SKM-1 treated with dmso at 0.1 percent for 144 hours (cell line): ENCODE results near the gene CEP43.

Experiments
- DNase-seq: peaks from one replicate; lab custom pipeline; 2025; ENCODE audit not compliant: unreplicated experiment; lab: John Stamatoyannopoulos, UW

CEP43 gene

DNA sequence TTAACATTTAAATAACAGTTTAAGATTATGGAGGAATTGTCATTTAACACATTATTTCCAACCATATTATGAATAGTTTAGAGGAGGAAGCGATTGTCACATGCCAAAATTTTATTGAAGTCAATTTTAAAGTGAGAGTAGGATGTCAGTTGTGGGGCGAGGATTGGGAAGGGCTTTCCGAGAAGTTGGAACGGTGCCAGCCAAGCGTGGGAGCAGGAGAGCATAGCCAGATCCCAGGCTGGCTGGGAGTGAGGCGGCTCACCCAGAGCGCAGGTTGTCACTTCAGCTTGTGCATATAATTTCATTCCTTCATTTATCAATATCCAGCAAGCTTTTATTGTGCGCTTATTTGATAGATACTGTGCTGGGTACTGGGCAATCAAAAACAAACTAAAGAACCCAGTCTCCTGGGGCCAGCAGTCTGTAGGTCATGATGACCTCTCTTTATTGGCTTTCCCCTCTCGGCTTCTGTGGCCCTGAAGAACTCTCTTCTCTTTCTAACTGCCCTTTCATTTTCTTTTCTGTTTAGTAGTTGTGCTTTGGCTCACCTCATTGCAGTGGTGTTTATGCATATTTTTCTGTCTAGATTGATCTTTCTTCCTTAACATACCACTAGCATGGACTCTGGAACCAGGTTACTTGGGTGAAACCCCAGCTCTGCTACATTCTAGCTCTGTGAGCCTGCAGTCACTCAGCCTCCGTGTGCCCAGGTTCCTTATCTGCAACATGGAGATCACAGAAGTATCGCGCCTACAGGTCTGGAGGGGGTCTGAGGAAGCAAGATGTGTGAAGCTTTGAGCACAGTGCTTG is 6.4 kb downstream of the CEP43 start:
- DNase-seq = no peak

DNA sequence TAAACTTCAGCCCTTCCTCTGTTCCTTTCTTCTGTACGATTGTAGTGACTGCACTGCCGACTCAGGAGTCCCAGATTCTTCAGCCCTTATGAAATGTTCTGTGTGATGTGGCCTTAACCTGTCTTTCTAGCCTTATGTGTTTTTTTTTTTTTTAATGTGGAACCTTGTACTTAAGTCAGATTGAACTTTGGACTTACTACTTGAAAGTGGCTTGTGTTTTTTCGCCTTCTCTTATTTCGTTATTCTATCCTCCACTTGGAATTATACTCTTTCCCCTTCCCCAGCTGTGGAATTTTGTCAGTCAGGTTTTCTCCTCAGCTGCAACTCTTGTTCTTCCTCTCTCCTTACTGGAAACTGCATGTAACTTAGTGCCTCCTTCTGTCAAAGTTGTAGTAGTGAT is 8.8 kb downstream of the CEP43 start:
- DNase-seq = no peak

DNA sequence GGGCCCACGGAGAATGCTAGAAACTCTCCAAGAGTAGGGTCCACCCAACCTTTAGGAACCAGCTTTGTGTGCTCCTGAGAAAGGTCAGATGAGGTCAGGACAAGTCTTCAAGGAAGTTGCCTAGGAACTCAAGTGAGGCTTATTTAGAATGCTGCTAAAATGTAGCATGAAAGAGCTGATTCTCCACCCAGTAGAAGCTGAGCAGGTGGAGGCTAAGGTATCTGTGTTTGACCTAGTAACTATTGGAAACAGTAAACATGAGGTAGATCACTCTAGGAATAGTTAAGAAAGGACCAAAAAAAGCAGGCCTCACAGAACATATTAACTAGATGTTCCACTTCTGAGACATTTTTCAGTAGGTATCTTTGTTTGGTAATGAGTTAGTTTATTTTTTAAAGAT is 13.9 kb downstream of the CEP43 start:
- DNase-seq = no peak

DNA sequence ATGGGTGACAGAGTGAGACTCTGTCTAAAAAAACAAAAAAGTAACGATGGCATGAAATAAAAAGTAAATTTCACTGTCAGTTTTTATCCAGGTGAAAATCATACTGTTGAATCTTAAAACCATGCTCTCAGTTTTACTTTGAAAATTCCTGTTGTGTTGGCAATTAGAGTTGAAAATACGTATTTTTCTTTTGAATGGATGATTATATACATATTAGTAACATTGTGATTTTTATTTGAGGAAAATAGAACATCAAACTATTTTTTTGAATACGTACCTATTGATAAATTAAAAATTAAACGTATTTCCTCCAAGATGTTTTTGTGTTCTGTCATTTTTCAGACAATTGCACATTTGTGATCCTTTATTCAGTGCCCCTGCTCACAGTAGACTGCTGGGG is 14.7 kb downstream of the CEP43 start:
- no peak for DNase-seq

DNA sequence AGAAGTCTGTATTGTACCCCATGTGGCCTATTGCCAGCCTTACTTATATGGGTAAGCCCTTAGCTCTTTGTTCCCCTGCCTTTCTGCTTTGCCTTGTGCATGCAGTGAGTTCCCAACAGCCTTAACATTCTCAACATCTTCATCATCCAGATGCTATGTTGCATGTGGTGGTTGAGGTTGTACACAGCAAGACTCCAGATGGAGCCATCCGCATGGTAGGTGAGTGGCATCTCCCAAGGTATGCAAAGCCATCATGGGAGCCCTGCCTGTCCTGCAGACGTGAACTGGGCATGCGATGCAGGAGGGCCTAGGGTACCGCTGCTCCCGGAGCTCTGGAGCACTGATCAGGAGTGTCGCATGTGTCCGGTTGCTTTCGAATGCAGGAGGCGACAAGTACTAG is 16.1 kb downstream of the CEP43 start:
- DNase-seq = no peak

DNA sequence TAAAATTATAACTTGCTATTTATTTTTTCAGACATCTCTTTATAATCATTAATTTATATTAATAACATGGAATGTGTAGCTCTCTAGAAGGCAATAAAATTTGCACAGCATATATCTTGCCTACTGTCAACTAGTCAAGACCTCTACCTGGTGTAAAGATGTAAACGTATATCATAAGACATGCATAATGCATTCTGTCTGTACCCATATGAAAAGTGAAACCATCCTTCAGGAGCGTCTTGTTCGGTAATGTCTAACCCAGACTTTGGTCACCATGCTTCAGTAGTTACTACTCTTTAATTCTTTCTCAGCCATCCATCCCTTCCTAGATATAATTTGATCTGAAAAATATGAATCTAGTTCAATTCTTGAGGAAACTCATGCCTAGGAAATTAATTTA is 21.0 kb downstream of the CEP43 start:
- no peak for DNase-seq

DNA sequence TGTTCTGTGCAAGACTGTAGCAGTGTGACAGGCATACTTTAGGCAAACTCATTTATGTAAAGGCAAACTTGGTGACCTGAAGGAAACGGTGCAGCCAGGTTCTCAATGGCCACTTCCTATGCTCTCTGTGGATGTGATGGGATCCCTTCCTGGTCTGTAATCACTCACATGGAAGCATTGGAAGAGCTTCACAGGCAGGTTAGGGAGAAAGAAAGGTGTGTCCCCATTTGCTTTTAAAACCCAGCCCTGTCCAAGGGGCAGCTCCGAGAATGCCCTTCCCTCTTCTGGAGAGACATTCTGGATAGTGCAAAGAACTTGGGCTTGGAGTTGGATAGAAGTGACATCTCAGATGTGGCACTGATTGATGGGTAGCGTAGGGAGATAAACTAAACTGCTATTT is 28.1 kb downstream of the CEP43 start:
- DNase-seq = no peak

DNA sequence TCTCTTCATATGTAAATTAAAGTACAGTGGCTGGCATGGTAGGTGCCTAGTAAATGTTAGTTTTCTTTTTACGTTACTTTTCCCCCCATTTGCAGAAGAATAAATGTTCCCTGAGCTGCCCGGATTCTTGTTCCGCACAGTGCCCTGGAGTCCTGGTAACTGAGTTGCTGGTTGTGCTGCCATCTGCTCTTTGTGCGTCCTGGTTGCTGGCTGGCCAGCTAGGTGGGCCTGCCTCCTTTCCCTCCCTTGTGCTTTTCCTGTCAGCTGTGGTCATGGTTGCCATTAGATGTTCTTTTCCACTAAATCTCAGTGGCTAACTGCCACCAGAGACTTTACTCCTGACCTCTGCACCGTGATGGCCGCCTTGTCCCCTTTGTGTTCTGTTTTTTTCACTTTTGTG is 28.6 kb downstream of the CEP43 start:
- no peak for DNase-seq

DNA sequence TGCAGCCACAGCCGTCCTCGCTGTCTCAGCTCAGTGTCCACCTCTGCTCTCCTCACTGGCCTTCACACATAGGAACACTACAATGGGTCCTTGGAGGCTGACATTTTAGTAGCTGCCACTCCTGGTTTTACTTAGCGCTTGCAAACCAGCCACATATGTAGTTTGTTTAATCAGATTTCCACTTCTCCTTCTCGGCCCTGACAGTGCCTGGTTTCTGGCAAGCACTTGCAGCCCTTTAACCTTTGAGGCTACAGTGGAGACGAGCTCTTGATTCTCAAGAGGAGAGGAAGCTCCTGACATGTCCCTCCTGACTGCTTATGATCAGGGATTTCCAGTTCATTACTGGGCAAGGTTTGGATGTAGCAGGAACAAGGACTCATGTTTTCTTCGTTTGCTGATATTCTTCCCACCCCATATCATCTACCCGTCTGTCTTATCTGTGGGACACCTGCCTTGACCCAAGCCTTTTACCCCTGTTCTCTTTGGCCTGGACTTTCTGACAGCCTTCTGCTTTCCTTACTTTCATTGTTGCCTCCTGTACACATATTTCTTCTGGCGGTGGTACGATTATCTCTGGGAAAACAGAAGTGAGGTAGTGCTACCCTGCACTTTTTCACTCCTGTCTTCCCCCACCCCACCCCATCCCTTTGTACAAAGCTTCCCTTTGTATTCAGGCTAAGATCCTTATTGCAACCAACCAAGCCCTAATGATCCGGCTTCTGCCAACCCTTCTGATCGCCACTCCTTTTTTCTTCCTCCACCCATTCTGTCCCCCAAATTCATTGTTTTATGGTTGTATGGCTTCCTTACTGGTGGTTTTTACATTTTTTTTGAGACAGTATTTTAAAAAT is 31.2 kb downstream of the CEP43 start:
- DNase-seq = no peak

DNA sequence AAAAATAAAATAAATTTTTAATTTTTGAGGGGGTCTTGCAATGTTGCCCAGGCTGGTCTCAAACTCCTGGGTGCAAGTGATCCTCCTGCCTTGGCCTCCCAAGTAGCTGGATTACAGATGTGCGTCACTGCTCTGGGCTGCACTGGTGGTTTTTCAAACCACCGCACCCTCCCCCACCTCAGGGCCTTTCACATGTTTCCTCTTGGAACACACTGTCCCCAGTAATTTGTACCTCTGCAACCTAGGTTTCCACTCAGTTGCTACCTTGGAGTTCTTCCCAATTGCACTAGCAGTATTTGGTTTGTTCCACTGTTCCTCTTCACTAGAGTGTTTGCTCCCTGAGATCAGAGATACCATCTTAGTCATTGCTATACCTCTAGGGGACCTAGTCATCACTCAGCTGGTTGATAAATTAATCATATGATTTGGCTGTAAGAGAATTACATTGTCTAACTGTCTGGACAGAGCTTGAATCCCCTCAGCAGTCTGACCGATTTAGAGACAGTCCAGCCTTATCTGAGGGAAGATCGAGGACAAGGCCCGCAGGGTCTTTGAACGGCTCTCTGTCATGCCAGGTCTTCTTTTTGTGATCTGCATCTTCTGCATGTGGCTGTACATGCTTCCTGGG is 32.0 kb downstream of the CEP43 start:
- DNase-seq = no peak

DNA sequence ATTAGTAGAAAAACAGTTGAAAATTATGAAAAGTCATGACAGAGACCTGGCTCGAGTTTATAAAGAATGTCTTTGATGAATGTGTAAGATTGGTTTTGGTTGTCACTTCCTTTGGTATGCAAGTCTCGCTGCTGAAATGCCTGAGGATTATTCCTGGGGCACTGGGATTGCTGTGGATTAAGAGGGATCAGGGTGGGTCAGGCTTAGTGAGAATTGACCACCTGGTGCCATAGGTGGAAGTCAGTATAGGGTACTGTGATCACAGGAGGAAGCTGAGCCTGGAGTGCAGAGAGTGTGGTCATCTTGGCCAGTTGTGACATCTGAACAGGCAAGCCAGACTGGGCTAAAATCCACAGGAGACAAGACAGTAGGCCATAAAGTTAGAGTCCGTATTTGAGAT is 34.9 kb downstream of the CEP43 start:
- DNase-seq = no peak

DNA sequence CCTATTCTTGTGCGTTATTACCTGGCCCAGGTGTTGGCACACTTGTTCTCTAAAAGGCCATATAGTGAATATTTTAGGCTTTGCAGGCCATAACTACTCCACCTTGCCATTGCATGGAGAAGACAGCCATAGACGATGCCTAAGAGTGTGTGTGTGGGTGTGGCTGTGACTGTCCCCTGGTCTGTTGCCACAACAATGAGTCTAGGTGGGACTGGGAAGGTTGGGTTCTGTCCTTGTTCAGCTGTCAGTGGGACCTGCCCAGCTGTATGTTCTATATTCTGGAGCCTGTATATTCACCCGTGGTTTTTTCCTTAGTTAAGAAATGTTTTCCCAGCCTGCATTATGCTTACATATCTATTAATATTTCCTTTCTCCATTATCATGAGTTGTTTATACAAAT is 38.6 kb downstream of the CEP43 start:
- DNase-seq = no peak

DNA sequence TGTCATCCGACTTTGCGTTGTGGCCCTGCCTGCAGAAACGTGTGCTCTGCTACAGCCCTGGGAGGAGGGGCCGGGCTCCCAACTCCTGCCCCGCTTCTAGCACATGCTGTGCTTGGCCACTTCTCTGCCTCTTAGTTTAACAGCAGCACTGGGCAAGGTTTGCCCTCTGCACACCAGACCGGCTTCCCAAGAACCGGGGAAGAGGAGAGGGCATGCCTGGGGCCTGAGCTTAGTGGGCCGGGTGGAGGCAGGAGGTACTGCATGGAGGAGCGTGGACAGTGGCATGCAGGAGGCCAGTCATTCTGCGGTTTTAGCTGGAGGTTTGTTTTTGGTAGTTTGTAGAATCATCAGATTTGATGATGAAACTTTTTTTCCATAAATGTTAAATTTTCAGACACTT is 45.5 kb downstream of the CEP43 start:
- DNase-seq = no peak

DNA sequence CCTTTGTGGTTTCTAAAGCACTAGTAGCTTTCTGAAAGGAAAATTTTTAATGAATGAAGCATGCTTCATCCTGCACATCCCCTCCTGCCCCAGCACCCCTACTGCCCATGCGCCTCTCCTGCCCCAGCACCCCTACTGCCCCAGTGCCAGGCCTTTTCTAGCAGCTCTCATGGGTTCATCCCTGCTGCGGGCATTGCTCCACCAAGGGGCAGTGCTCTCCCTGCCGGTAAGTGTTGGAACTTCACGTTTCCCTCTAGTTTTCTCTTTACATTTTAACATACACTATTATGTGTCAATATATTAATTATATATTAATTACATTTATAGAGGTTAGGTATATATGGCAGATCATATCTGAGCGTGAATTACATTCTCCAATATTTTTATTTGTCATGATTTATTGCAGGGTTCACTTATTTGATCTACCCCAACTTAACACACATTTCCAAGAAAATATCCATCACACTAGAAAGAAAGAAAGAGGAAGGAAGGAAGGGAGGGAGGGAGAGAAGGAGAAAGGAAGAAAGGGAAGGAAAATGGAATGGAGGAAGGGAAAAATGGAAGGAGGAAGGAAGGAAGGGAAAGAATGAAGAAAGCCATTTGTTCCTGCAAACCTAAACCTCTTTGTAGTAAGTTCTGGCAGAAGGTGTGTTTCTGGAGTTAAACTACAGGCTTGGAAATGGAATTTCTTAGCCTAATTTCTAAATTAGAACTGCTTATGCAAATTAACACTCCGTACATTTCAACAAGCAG is 46.8 kb downstream of the CEP43 start:
- DNase-seq = no peak

DNA sequence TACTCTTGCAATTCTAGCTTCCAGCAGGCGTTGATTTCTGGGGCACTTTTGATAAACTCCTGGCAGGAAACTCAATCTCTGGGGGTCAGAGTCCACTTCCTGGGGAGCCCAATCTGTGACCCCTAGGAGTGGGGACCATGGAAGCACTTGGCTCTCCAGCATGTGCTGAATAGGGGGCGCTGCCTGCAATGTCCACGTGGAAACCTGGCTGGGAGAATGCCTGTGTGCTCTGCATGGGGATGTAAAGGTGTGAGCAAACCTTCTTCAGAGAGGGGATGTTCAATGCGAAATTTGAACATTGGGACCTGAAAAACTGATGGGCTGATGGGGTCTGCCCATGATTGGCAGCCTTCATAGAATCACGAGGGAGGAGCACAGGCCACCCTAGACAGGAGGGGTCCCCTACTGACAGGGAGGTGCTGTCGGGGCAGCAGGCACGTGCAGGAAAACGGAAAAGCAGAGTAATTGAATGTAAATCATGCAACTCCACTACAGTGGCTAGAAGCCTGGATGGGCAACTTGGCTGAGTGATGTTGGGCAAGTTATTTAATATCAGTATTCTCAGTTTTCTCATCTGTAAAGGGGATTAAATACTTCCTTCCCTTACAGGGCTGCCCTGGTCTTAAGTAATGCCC is 47.8 kb downstream of the CEP43 start:
- DNase-seq = no peak

DNA sequence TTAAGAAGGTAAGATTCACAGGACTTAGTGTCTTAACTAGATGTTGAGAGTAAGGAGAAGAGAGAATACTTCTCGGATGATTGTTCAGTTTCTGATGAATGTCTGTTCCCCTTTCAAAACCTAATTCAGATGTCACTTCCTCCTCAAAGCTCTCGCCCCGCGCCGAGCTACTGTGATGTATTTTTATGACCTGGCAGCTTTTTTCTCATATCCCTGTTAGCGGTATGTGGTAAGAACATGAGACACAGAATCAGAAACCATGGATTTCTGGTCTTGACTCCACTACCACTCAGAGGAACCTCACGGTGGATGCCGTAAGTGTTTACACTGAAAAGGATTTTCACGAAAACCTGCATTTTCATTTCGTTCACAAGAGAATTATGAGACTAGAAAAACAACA is 48.4 kb downstream of the CEP43 start:
- peak; percentile 7 for DNase-seq
